HCT116 (cell line): ENCODE data around the gene PHKB. TPM values are rescaled to one million over a fixed set of nuclear protein-coding genes. Genes with fewer than 3 reads are reported as not detected.
"Not testable (repeated sequence)": the region's sequence is repeated elsewhere in the genome, so short reads cannot be mapped to it uniquely, and the experiment has no call there.

Experiments
- ATAC-seq: fragments of 200-7000 bp; cut with Tn5 transposase; 2 replicates; pipeline ENCODE4 v1.9.1; 2020; ENCODE audit warnings: mild to moderate bottlenecking, moderate library complexity
- BruUV-seq: library from RNA; stranded (reverse); fragments of 400-500 nt; replicated peaks from 2 replicates; lab custom pipeline; 2021; lab: Mats Ljungman, UMichigan
- CTCF ChIA-PET: fragments of 300-600 bp; sonication (Branson Sonifier 250); formaldehyde crosslinking; loops from one replicate; lab custom pipeline; 2021; ENCODE audit warnings: antibody characterized with exemption; lab: Charles Lee
- POLR2A ChIA-PET: fragments of 300-600, 350-600 bp; sonication (Branson Sonifier 250); formaldehyde crosslinking; loops from one replicate; lab custom pipeline; 2021; ENCODE audit warnings: antibody characterized with exemption; lab: Charles Lee
- RAD21 ChIA-PET, 2 experiments: fragments of 300-600 bp; sonication (Branson Sonifier 250); formaldehyde crosslinking; loops; one replicate each; lab custom pipeline; 2023; ENCODE audit warnings: low total read pairs in 2 of 2; ENCODE audit not compliant: uncharacterized antibody in 2 of 2, unreplicated experiment in 2 of 2, low non-redundant PET in 1 of 2; lab: Charles Lee
- DNase-seq: peaks from one replicate; pipeline ENCODE4 v3.0.0-alpha.2; 2010; ENCODE audit warnings: low read depth, low spot score
- H2AFZ ChIP-seq: fragments of 200-600 bp; shearing (Covaris generic), sonication (generic); 2 replicates; pipeline ENCODE4 v1.6.1; 2017; ENCODE audit warnings: low read depth, mixed run types, mixed read lengths, antibody characterized with exemption, low read length; ENCODE audit not compliant: poor library complexity, severe bottlenecking
- H3K27ac ChIP-seq: 2 replicates; pipeline ENCODE4 v1.5.1; 2012; ENCODE audit warnings: low read depth, low read length
- H3K27me3 ChIP-seq: fragments of 200-600 bp; sonication (generic); 2 replicates; pipeline ENCODE4 v1.6.1; 2016; ENCODE audit warnings: mixed run types, low read length, mixed read lengths; ENCODE audit not compliant: insufficient read depth
- H3K36me3 ChIP-seq, 2 experiments: fragments of 200-500 bp in 1 of 2; fragments of 200-600 bp in 1 of 2; sonication (Bioruptor generic) in 1 of 2; sonication (generic) in 1 of 2; 2 replicates each; pipeline versions ENCODE4 v1.5.1 to v1.6.1; 2014 to 2016; ENCODE audit warnings: low read length in 2 of 2, inconsistent platforms in 1 of 2, mixed read lengths in 1 of 2, mixed run types in 1 of 2; ENCODE audit not compliant: insufficient read depth in 2 of 2, control insufficient read depth in 1 of 2
- H3K4me1 ChIP-seq, 2 experiments: fragments of 200-600 bp in 1 of 2; sonication (generic) in 1 of 2; 2 replicates each; pipeline versions ENCODE4 v1.5.1 to v1.6.1; 2012 to 2017; ENCODE audit warnings: low read length in 2 of 2, inconsistent platforms in 1 of 2, mild to moderate bottlenecking in 1 of 2, mixed read lengths in 1 of 2, mixed run types in 1 of 2, moderate library complexity in 1 of 2; ENCODE audit not compliant: insufficient read depth in 2 of 2, control insufficient read depth in 1 of 2
- H3K4me2 ChIP-seq: fragments of 200-600 bp; sonication (generic); 2 replicates; pipeline ENCODE4 v1.6.1; 2017; ENCODE audit warnings: mixed run types, low read length, mixed read lengths
- H3K4me3 ChIP-seq, 2 experiments: fragments of 200-600 bp in 1 of 2; sonication (generic) in 1 of 2; replicated peaks in 1 of 2; 2 replicates each; pipeline ENCODE4 v1.5.1; 2011 to 2016; ENCODE audit warnings: low read length in 2 of 2, control low read depth in 1 of 2, low read depth in 1 of 2, mild to moderate bottlenecking in 1 of 2, mixed read lengths in 1 of 2, mixed run types in 1 of 2
- H3K79me2 ChIP-seq: fragments of 200-600 bp; sonication (generic); 2 replicates; pipeline ENCODE4 v1.6.1; 2017; ENCODE audit warnings: mild to moderate bottlenecking, mixed run types, low read length, moderate library complexity, mixed read lengths; ENCODE audit not compliant: insufficient read depth
- H3K9ac ChIP-seq: fragments of 200-600 bp; sonication (generic); 2 replicates; pipeline ENCODE4 v1.6.1; 2016; ENCODE audit warnings: low read length, mixed read lengths
- H3K9me2 ChIP-seq: fragments of 200-600 bp; sonication (generic), shearing (Covaris generic); 2 replicates; pipeline ENCODE4 v1.6.1; 2017; ENCODE audit warnings: mixed run types, mild to moderate bottlenecking, moderate library complexity; ENCODE audit not compliant: insufficient read depth
- H3K9me3 ChIP-seq, 2 experiments: fragments of 200-500 bp in 1 of 2; fragments of 200-600 bp in 1 of 2; sonication (Bioruptor generic) in 1 of 2; sonication (generic) in 1 of 2; 2 replicates each; pipeline ENCODE4 v1.6.1; 2014 to 2017; ENCODE audit warnings: low read length in 2 of 2, mixed read lengths in 2 of 2, inconsistent platforms in 1 of 2, low read depth in 1 of 2, mild to moderate bottlenecking in 1 of 2, mixed run types in 1 of 2, moderate library complexity in 1 of 2; ENCODE audit not compliant: control insufficient read depth in 1 of 2, insufficient read depth in 1 of 2
- H4K20me1 ChIP-seq: fragments of 200-600 bp; sonication (generic), shearing (Covaris generic); 2 replicates; pipeline ENCODE4 v1.6.1; 2017; ENCODE audit warnings: mixed run types, mild to moderate bottlenecking, moderate library complexity; ENCODE audit not compliant: insufficient read depth
- CEBPB ChIP-seq: IDR thresholded peaks from 2 replicates; pipeline ENCODE4 v1.6.1; 2012; ENCODE audit warnings: low read depth
- EGR1 ChIP-seq: IDR thresholded peaks from 2 replicates; pipeline ENCODE4 v1.6.1; 2012; ENCODE audit warnings: low read depth
- ELF1 ChIP-seq: IDR thresholded peaks from 2 replicates; pipeline ENCODE4 v1.6.1; 2012; ENCODE audit warnings: low read depth, borderline replicate concordance
- EZH2 ChIP-seq: fragments of 200-600 bp; sonication (generic); IDR thresholded peaks from 2 replicates; pipeline ENCODE4 v1.6.1; 2017; ENCODE audit warnings: antibody characterized with exemption, mixed run types
- FOSL1 ChIP-seq: IDR thresholded peaks from 2 replicates; pipeline ENCODE4 v1.6.1; 2012; ENCODE audit warnings: low read depth
- POLR2AphosphoS5 ChIP-seq: IDR thresholded peaks from 2 replicates; pipeline ENCODE4 v1.6.1; 2011; ENCODE audit warnings: mild to moderate bottlenecking, low read depth, low read length, moderate library complexity
- SP1 ChIP-seq: IDR thresholded peaks from 2 replicates; pipeline ENCODE4 v1.6.1; 2012; ENCODE audit warnings: low read depth
- SRF ChIP-seq: IDR thresholded peaks from 2 replicates; pipeline ENCODE4 v1.6.1; 2012; ENCODE audit warnings: low read depth
- YY1 ChIP-seq: IDR thresholded peaks from 2 replicates; pipeline ENCODE4 v1.6.1; 2011; ENCODE audit warnings: low read length, low read depth, moderate library complexity, mild to moderate bottlenecking; ENCODE audit not compliant: insufficient replicate concordance; ENCODE audit errors: extremely low read depth
- ZFX ChIP-seq: fragments of 450-650 bp; IDR thresholded peaks from 2 replicates; pipeline ENCODE4 v1.6.1; 2017
- intact Hi-C: fragments of 100-400 bp; cut with micrococcal nuclease; formaldehyde crosslinking; loops from 2 replicates; pipeline ENCODE4 v1.10.0; 2022
- total RNA-seq: library from RNA; stranded (reverse); gene quantifications from one replicate; pipeline ENCODE4 v1.2.1, GENCODE V29; 2021; ENCODE audit not compliant: unreplicated experiment
- TF ChIP-seq, protein P1 (sequence below), 3 experiments: fragments of 200-600 bp in 1 of 3; sonication (generic) in 1 of 3; IDR thresholded peaks in 2 of 3; conservative IDR thresholded peaks in 1 of 3; 2 replicates each; pipeline ENCODE4 v1.5.1; 2012 to 2017; ENCODE audit warnings: low read depth in 2 of 3, low read length in 2 of 3, antibody characterized with exemption in 1 of 3, borderline replicate concordance in 1 of 3, control low read depth in 1 of 3, mild to moderate bottlenecking in 1 of 3, mixed read lengths in 1 of 3, mixed run types in 1 of 3, moderate library complexity in 1 of 3; ENCODE audit not compliant: insufficient read depth in 1 of 3
- TF ChIP-seq, protein P2 (sequence below): IDR thresholded peaks from 2 replicates; pipeline ENCODE4 v1.6.1; 2012
- TF ChIP-seq, protein P3 (sequence below): IDR thresholded peaks from 2 replicates; pipeline ENCODE4 v1.6.1; 2011; ENCODE audit warnings: mild to moderate bottlenecking, low read length, moderate library complexity; ENCODE audit not compliant: insufficient replicate concordance; ENCODE audit errors: extremely low read depth

PHKB gene
- total RNA-seq, 1 experiment from 2014 or later = 30.5 TPM

DNA sequence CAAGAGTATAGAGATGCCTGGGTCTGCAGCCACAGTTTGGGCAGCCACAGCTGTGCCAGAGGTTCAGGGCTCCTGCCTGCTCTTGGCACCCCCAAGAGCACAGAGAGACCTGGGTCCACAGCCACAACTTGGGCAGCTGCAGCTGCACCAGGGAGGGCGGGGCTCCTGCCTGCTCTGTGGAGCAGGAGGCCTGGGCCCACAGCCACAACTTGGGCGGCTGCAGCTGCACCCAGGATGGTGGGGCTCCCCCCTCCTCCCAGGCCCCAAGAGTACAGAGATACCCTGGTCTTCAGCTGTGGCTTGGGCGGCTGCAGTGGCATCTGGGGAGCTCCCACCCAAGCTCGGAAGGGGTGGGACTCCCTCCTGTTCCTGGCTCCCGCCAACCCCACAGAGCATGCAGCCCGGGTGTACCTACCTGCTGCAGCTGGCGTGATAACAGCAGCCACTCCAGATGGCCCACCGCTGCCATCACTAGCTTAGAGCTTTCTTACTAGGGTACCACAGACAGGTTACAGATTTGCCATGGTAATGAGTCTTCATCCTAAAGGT is 72.7 kb downstream of the PHKB start (continued):
- no peak for TF ChIP-seq YY1
- TF ChIP-seq, protein P1, sequence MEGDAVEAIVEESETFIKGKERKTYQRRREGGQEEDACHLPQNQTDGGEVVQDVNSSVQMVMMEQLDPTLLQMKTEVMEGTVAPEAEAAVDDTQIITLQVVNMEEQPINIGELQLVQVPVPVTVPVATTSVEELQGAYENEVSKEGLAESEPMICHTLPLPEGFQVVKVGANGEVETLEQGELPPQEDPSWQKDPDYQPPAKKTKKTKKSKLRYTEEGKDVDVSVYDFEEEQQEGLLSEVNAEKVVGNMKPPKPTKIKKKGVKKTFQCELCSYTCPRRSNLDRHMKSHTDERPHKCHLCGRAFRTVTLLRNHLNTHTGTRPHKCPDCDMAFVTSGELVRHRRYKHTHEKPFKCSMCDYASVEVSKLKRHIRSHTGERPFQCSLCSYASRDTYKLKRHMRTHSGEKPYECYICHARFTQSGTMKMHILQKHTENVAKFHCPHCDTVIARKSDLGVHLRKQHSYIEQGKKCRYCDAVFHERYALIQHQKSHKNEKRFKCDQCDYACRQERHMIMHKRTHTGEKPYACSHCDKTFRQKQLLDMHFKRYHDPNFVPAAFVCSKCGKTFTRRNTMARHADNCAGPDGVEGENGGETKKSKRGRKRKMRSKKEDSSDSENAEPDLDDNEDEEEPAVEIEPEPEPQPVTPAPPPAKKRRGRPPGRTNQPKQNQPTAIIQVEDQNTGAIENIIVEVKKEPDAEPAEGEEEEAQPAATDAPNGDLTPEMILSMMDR (IDR thresholded peaks at IDR 0.05 in 2 of 3, conservative IDR thresholded peaks at IDR 0.05 in 1 of 3; ENCODE audit: borderline replicate concordance in 1 of 3, insufficient read depth in 1 of 3, low read depth in 2 of 3, low read length in 2 of 3) = no peak

DNA sequence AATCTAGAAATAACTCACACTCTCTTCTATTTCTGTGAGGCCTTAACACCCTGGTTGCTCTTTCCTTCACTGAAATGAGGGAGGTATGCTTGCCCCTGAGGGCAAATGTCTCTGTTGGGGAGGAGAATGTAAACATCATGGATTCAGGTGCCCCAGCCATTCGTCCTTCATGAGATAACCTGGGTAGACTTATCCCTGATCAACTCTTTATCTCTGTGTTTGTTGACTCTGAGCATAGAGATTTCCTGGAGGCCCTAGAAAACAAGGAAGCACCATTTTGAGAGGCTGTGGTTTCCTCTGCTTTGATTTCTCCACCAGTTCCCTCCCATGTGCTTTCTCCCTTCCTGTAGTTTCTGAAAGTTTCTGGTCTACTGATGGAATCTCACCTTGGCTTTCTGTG is 77.3 kb downstream of the PHKB start:
- no peak overlapping the region for H3K4me3 ChIP-seq
- intact Hi-C loops = no loop called here

DNA sequence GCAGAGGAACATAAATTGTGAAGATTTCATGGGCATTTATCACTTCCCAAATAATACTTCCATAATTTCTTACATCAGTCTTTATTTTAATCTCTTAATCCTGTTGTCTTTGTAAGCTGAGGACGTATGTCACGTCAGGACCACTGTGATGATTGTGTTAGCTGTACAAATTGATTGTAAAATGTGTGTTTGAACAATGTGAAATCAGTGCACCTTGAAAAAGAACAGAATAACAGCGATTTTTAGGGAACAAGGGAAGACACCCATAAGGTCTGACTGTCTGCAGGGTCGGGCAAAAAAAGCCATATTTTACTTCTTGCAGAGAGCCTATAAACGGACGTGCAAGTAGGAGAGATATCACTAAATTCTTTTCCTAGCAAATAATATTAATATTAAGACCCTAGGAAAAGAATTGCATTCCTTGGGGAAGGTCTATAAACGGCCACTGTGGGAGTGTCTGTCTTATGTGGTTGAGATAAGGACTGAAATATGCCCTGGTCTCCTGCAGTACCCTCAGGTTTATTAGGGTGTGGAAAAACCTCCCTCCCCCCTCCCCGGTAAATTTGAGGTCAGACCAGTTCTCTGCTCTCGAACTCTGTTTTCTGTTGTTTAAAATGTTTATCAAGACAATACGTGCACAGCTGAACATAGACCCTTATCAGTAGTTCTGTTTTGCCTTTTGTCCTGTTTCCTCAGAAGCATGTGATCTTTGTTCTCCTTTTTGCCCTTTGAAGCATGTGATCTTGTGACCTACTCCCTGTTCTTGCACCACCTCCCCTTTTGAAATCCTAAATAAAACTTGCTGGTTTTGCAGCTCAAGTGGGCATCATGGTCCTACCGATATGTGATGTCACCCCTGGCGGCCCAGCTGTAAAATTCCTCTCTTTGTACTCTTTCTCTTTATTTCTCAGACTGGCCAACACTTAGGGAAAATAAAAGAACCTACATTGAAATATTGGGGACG is 78.9 kb downstream of the PHKB start:
- H3K79me2 ChIP-seq, intact Hi-C loops, H3K4me3 ChIP-seq, H3K36me3 ChIP-seq, RAD21 ChIA-PET, BruUV-seq, H3K9me3 ChIP-seq, H3K27ac ChIP-seq, H3K9me2 ChIP-seq, H3K4me1 ChIP-seq, H3K4me2 ChIP-seq, CTCF ChIA-PET, POLR2A ChIA-PET, H4K20me1 ChIP-seq, ATAC-seq, H2AFZ ChIP-seq, H3K27me3 ChIP-seq, DNase-seq, H3K9ac ChIP-seq: not testable (repeated sequence)

More for the DNA sequence above, 77.3 kb downstream of the PHKB start:
- no peaks in the 10 kb centered on the region for H3K79me2 ChIP-seq
- BruUV-seq = no TSS peak
- no peaks in the 10 kb centered on the region for H3K9me2 ChIP-seq
- ChIA-PET RAD21 (no interaction called here), CTCF (no interaction called here), POLR2A (no interaction called here)
- no peak overlapping the region for H3K27ac ChIP-seq
- H3K36me3 ChIP-seq = no peaks in the 10 kb centered on the region
- no peaks in the 10 kb centered on the region for H4K20me1 ChIP-seq
- H3K9me3 ChIP-seq = no peaks in the 10 kb centered on the region
- TF ChIP-seq, protein P2, sequence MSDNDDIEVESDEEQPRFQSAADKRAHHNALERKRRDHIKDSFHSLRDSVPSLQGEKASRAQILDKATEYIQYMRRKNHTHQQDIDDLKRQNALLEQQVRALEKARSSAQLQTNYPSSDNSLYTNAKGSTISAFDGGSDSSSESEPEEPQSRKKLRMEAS = no peak
- TF ChIP-seq ZFX (no peak), POLR2AphosphoS5 (no peak), SRF (no peak), SP1 (no peak), FOSL1 (no peak), EGR1 (no peak), EZH2 (no peak), YY1 (no peak), ELF1 (no peak), CEBPB (no peak)
- TF ChIP-seq, protein P3, sequence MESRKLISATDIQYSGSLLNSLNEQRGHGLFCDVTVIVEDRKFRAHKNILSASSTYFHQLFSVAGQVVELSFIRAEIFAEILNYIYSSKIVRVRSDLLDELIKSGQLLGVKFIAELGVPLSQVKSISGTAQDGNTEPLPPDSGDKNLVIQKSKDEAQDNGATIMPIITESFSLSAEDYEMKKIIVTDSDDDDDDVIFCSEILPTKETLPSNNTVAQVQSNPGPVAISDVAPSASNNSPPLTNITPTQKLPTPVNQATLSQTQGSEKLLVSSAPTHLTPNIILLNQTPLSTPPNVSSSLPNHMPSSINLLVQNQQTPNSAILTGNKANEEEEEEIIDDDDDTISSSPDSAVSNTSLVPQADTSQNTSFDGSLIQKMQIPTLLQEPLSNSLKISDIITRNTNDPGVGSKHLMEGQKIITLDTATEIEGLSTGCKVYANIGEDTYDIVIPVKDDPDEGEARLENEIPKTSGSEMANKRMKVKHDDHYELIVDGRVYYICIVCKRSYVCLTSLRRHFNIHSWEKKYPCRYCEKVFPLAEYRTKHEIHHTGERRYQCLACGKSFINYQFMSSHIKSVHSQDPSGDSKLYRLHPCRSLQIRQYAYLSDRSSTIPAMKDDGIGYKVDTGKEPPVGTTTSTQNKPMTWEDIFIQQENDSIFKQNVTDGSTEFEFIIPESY = no peak
- H3K27me3 ChIP-seq = no peaks in the 10 kb centered on the region
- DNase-seq (no peak), ATAC-seq (no peak)
- H3K9ac ChIP-seq = no peak overlapping the region
- H3K4me1 ChIP-seq = no peaks in the 10 kb centered on the region
- no peak overlapping the region for H2AFZ ChIP-seq
- H3K4me2 ChIP-seq = no peak overlapping the region
